ENCODE data around the gene GLIPR1L2.
"Not testable (repeated sequence)": the region's sequence is repeated elsewhere in the genome, so short reads cannot be mapped to it uniquely, and the experiment has no call there.

The GLIPR1L2 gene

GRCh38 chr12:75390899-75391538, at the start of gene GLIPR1L2:
Gene GLIPR1L2 (plus strand): TSS chr12:75391089. CDS start chr12:75391117, 28 bp downstream.
- H3K4me3 ChIP-seq (replicated peaks in 1 of 2; ENCODE audit: low read depth in 2 of 2, low read length in 2 of 2), result peak within 1 kb of the TSS; percentile 55 to 67
- TF ChIP-seq CTCF (IDR thresholded peaks at IDR 0.05; ENCODE audit: low read depth, low read length), result peak; percentile 87
- peak; percentile 98 to 99 for DNase-seq (ENCODE audit: low read depth in 2 of 2)

GRCh38 chr12:75341873-75342272, 49.0 kb upstream of the GLIPR1L2 start:
- H3K4me3 ChIP-seq (replicated peaks in 1 of 2; ENCODE audit: low read depth in 2 of 2, low read length in 2 of 2), result no peak overlapping the region
- no peak for TF ChIP-seq CTCF (IDR thresholded peaks at IDR 0.05; ENCODE audit: low read depth, low read length)
- peak in 1 of 2 donors; percentile 22 for DNase-seq (ENCODE audit: low read depth in 2 of 2)

GRCh38 chr12:75345531-75345930, 45.4 kb upstream of the GLIPR1L2 start:
- TF ChIP-seq CTCF (IDR thresholded peaks at IDR 0.05; ENCODE audit: low read depth, low read length), result no peak
- peak in 1 of 2 donors; percentile 20 for DNase-seq (ENCODE audit: low read depth in 2 of 2)
- H3K4me3 ChIP-seq (replicated peaks in 1 of 2; ENCODE audit: low read depth in 2 of 2, low read length in 2 of 2), result no peak overlapping the region

- DNase-seq (ENCODE audit: low read depth in 2 of 2); H3K4me3 ChIP-seq (replicated peaks in 1 of 2; ENCODE audit: low read depth in 2 of 2, low read length in 2 of 2): not testable (repeated sequence)
Measured at GRCh38 chr12:75346215-75346614, 44.7 kb upstream of the GLIPR1L2 start.

- TF ChIP-seq CTCF (IDR thresholded peaks at IDR 0.05; ENCODE audit: low read depth, low read length), result no peak
- no peak for DNase-seq (ENCODE audit: low read depth in 2 of 2)
- no peak overlapping the region for H3K4me3 ChIP-seq (replicated peaks in 1 of 2; ENCODE audit: low read depth in 2 of 2, low read length in 2 of 2)
Measured at GRCh38 chr12:75349946-75350345, 40.9 kb upstream of the GLIPR1L2 start.

GRCh38 chr12:75350413-75350812, 40.5 kb upstream of the GLIPR1L2 start:
- TF ChIP-seq CTCF (IDR thresholded peaks at IDR 0.05; ENCODE audit: low read depth, low read length), result no peak
- no peak for DNase-seq (ENCODE audit: low read depth in 2 of 2)
- H3K4me3 ChIP-seq (replicated peaks in 1 of 2; ENCODE audit: low read depth in 2 of 2, low read length in 2 of 2), result no peak overlapping the region

- TF ChIP-seq CTCF (IDR thresholded peaks at IDR 0.05; ENCODE audit: low read depth, low read length), result no peak
- DNase-seq (ENCODE audit: low read depth in 2 of 2), result no peak
- H3K4me3 ChIP-seq (replicated peaks in 1 of 2; ENCODE audit: low read depth in 2 of 2, low read length in 2 of 2), result no peak overlapping the region
Measured at GRCh38 chr12:75354011-75354410, 36.9 kb upstream of the GLIPR1L2 start.

Data from cardiac fibroblast (primary cell).